Neural cell (in vitro differentiated cells): Measurements from ENCODE around the gene C17orf75.

Experiments
- CTCF ChIP-seq: fragments of 450-650 bp; IDR thresholded peaks from 2 replicates; pipeline ENCODE4 v1.5.1; 2014; ENCODE audit warnings: antibody characterized with exemption, mild to moderate bottlenecking, moderate library complexity; ENCODE audit not compliant: poor library complexity, severe bottlenecking
- EP300 ChIP-seq: fragments of 450-650 bp; conservative IDR thresholded peaks from 2 replicates; pipeline ENCODE4 v1.6.1; 2014; ENCODE audit warnings: antibody characterized with exemption, mild to moderate bottlenecking, moderate library complexity; ENCODE audit not compliant: poor library complexity, severe bottlenecking
- RAD21 ChIP-seq: fragments of 450-650 bp; conservative IDR thresholded peaks from 2 replicates; pipeline ENCODE4 v1.6.1; 2014; ENCODE audit warnings: antibody characterized with exemption, mild to moderate bottlenecking, moderate library complexity
- TAF1 ChIP-seq: IDR thresholded peaks from 2 replicates; pipeline ENCODE4 v1.6.1; 2012; ENCODE audit warnings: low read depth

DNA sequence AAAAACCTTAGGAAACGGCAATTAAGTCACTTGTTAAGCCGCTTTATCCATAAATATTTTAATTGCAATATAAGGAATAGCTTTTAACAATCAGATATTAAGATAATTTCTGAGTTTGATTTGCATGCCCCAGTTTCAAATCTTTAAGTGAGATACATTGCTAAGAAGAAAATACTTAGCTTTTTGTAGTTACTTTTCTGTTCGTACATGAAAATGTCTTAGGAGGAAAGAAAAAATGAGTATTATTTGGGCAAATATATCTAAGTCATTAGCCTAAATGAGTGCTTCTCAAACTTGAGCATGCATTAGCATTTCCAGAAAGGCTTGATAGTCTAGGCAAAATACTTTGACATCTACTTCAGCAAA is 14.4 kb upstream of the C17orf75 start:
- TF ChIP-seq CTCF (no peak), EP300 (no peak), RAD21 (no peak), TAF1 (no peak)
